ENCODE data around the gene RBM33.

The RBM33 gene

GRCh38 chr7:155701972-155702544 lies 57.6 kb downstream of the RBM33 start:
- TF ChIP-seq MAX (IDR thresholded peaks at IDR 0.05) (no peak), NFIC (IDR thresholded peaks at IDR 0.05) (no peak), EGR1 (IDR thresholded peaks at IDR 0.05) (no peak), TAF1 (IDR thresholded peaks at IDR 0.05; ENCODE audit: low read depth) (no peak), TEAD4 (IDR thresholded peaks at IDR 0.05) (no peak), YY1 (IDR thresholded peaks at IDR 0.05; ENCODE audit: low read depth) (no peak)

DNA sequence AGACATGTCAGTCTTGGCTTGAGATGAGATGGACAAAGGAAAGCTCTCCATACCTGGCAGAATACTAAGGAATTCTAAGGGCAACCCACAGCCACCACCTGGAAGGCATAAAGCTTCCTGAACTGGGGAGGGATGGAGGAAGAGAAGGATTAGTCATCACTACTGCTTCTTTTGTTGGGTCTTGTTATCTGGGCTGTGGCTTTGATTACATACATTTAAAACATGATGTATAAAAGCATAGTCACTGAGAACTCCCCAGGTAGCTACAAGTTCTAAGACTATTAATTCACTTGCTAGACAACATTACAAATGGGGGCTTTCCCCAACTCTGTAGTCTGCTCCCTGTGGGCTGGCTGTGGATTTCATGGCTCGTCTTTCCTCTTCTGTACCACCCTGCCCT lies 58.2 kb downstream of the RBM33 start:
- no peak for TF ChIP-seq REST (IDR thresholded peaks at IDR 0.05; ENCODE audit: low read depth)
- TF ChIP-seq EGR1 (IDR thresholded peaks at IDR 0.05), result no peak
- TF ChIP-seq FOXM1 (IDR thresholded peaks at IDR 0.05; ENCODE audit: borderline replicate concordance, low read depth), result no peak
- no peak for TF ChIP-seq NFIC (IDR thresholded peaks at IDR 0.05)
- TF ChIP-seq EP300 (IDR thresholded peaks at IDR 0.05; ENCODE audit: borderline replicate concordance), result no peak
- no peak for TF ChIP-seq CREB1 (IDR thresholded peaks at IDR 0.05; ENCODE audit: low read depth)

DNA sequence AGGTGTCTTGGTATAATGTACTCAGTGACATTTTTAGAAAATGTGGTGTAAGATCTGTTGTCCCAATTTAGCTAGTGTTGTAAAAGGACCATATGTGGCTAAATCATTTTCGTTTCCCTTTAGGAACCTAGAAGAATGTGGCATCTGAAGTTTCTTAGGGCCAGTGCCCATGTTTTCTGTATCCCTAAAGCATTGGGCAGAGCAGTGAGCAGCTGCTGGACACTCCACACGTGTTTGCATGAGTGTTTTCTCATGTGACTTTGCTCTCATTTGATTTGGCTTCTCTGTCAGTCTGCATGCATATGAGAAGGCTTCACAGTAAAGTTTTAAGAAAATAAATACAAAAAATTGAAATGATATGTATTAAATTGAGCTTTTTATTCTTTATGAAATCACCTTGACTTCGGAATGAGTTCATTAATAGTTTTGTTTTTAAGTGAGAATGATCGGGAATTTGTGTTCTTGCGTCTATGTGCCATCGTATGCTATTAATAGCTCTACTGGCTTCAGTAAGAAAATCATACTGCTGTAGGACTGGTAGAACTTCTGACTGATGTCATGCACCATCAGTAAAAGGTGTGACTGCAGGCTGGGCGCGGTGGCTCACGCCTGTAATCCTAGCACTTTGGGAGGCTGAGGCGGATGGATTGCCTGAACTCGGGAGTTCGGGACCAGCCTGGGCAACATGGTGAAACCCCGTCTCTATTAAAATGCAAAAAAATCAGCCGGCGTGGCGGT lies 61.3 kb downstream of the RBM33 start:
- no peak for TF ChIP-seq EGR1 (IDR thresholded peaks at IDR 0.05)
- TF ChIP-seq YY1 (IDR thresholded peaks at IDR 0.05; ENCODE audit: low read depth), result no peak
- no peak for TF ChIP-seq RAD21 (IDR thresholded peaks at IDR 0.05; ENCODE audit: low read depth)
- TF ChIP-seq TCF12 (IDR thresholded peaks at IDR 0.05; ENCODE audit: low read depth), result no peak
- no peak for TF ChIP-seq CREB1 (IDR thresholded peaks at IDR 0.05; ENCODE audit: low read depth)
- no peak for TF ChIP-seq TEAD4 (IDR thresholded peaks at IDR 0.05)
- no peak for TF ChIP-seq MAX (IDR thresholded peaks at IDR 0.05)
- no peak for TF ChIP-seq EP300 (IDR thresholded peaks at IDR 0.05; ENCODE audit: borderline replicate concordance)
- no peak for TF ChIP-seq FOXM1 (IDR thresholded peaks at IDR 0.05; ENCODE audit: borderline replicate concordance, low read depth)
- TF ChIP-seq REST (IDR thresholded peaks at IDR 0.05; ENCODE audit: low read depth), result no peak
- TF ChIP-seq TAF1 (IDR thresholded peaks at IDR 0.05; ENCODE audit: low read depth), result no peak
- TF ChIP-seq ZBTB7A (IDR thresholded peaks at IDR 0.05; ENCODE audit: low read depth), result no peak
- TF ChIP-seq, protein P1, sequence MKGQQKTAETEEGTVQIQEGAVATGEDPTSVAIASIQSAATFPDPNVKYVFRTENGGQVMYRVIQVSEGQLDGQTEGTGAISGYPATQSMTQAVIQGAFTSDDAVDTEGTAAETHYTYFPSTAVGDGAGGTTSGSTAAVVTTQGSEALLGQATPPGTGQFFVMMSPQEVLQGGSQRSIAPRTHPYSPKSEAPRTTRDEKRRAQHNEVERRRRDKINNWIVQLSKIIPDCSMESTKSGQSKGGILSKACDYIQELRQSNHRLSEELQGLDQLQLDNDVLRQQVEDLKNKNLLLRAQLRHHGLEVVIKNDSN (IDR thresholded peaks at IDR 0.05), result no peak
- no peak for TF ChIP-seq CEBPB (IDR thresholded peaks at IDR 0.05)
- TF ChIP-seq NFIC (IDR thresholded peaks at IDR 0.05), result no peak

GRCh38 chr7:155706376-155706775 lies 61.9 kb downstream of the RBM33 start:
- no peak for TF ChIP-seq CEBPB (IDR thresholded peaks at IDR 0.05)
- TF ChIP-seq TEAD4 (IDR thresholded peaks at IDR 0.05), result no peak
- no peak for TF ChIP-seq RAD21 (IDR thresholded peaks at IDR 0.05; ENCODE audit: low read depth)
- TF ChIP-seq EP300 (IDR thresholded peaks at IDR 0.05; ENCODE audit: borderline replicate concordance), result no peak
- no peak for TF ChIP-seq TAF1 (IDR thresholded peaks at IDR 0.05; ENCODE audit: low read depth)
- no peak for TF ChIP-seq ZBTB7A (IDR thresholded peaks at IDR 0.05; ENCODE audit: low read depth)
- TF ChIP-seq, protein P1 (IDR thresholded peaks at IDR 0.05), result no peak
- no peak for TF ChIP-seq REST (IDR thresholded peaks at IDR 0.05; ENCODE audit: low read depth)
- TF ChIP-seq NFIC (IDR thresholded peaks at IDR 0.05), result no peak
- TF ChIP-seq FOXM1 (IDR thresholded peaks at IDR 0.05; ENCODE audit: borderline replicate concordance, low read depth), result no peak
- no peak for TF ChIP-seq TCF12 (IDR thresholded peaks at IDR 0.05; ENCODE audit: low read depth)
- no peak for TF ChIP-seq YY1 (IDR thresholded peaks at IDR 0.05; ENCODE audit: low read depth)
- no peak for TF ChIP-seq MAX (IDR thresholded peaks at IDR 0.05)
- TF ChIP-seq EGR1 (IDR thresholded peaks at IDR 0.05), result no peak
- TF ChIP-seq CREB1 (IDR thresholded peaks at IDR 0.05; ENCODE audit: low read depth), result no peak
